PC-3 (cell line): ENCODE data around the gene ALDOA. TPM values are rescaled to one million over a fixed set of nuclear protein-coding genes. Genes with fewer than 3 reads are reported as not detected.
A peak's percentile ranks its signal among the peaks of the same experiment; 100 is the strongest.

ENCODE experiments used
- ATAC-seq: fragments of 200-7000 bp; cut with Tn5 transposase; 2 replicates; pipeline ENCODE4 v1.9.1; 2020; ENCODE audit warnings: mild to moderate bottlenecking, moderate library complexity
- BruUV-seq: library from RNA; stranded (reverse); fragments of 400-500 nt; replicated peaks from 2 replicates; lab custom pipeline; 2021; lab: Mats Ljungman, UMichigan
- CTCF ChIA-PET: fragments of 300-600 bp; sonication (Branson Sonifier 250); formaldehyde crosslinking; loops from one replicate; lab custom pipeline; 2022; ENCODE audit warnings: antibody characterized with exemption; lab: Charles Lee
- POLR2A ChIA-PET: fragments of 300-600 bp; sonication (Branson Sonifier 250); formaldehyde crosslinking; loops from one replicate; lab custom pipeline; 2022; ENCODE audit warnings: antibody characterized with exemption; ENCODE audit not compliant: unreplicated experiment; lab: Charles Lee
- DNase-seq: peaks from one replicate; pipeline ENCODE4 v3.0.0-alpha.2; 2015
- H2AFZ ChIP-seq: fragments of 300-600 bp; sonication (generic); 2 replicates; pipeline ENCODE4 v1.6.0; 2016; ENCODE audit warnings: antibody characterized with exemption, low read length
- H3F3A ChIP-seq: fragments of 300-600 bp; sonication (generic); one replicate; pipeline ENCODE4 v1.6.0; 2017; ENCODE audit warnings: antibody characterized with exemption, low read length, control low read depth, mild to moderate bottlenecking; ENCODE audit not compliant: unreplicated experiment
- H3K27ac ChIP-seq: fragments of 300-600 bp; sonication (generic); 2 replicates; pipeline ENCODE4 v1.5.1; 2016; ENCODE audit warnings: mild to moderate bottlenecking, low read length
- H3K27me3 ChIP-seq: fragments of 300-600 bp; sonication (generic); 2 replicates; pipeline ENCODE4 v1.6.1; 2016; ENCODE audit warnings: low read length, mixed read lengths
- H3K36me3 ChIP-seq: fragments of 300-600 bp; sonication (generic); 2 replicates; pipeline ENCODE4 v1.6.1; 2016; ENCODE audit warnings: low read depth, mixed run types, low read length, mixed read lengths
- H3K4me1 ChIP-seq: fragments of 300-600 bp; sonication (generic); 2 replicates; pipeline ENCODE4 v1.5.1; 2016; ENCODE audit warnings: low read length; ENCODE audit not compliant: insufficient read depth
- H3K4me2 ChIP-seq: fragments of 300-600 bp; sonication (generic); 2 replicates; pipeline ENCODE4 v1.6.0; 2016; ENCODE audit warnings: low read length
- H3K4me3 ChIP-seq: fragments of 300-600 bp; sonication (generic); 2 replicates; pipeline ENCODE4 v1.5.1; 2016; ENCODE audit warnings: mild to moderate bottlenecking, low read length, mixed read lengths
- H3K79me2 ChIP-seq: fragments of 300-600 bp; sonication (generic); 2 replicates; pipeline ENCODE4 v1.6.1; 2017; ENCODE audit warnings: low read length, mixed read lengths
- H3K9ac ChIP-seq: fragments of 300-600 bp; sonication (generic); 2 replicates; pipeline ENCODE4 v1.6.0; 2016; ENCODE audit warnings: mild to moderate bottlenecking, low read length
- H3K9me2 ChIP-seq: fragments of 300-600 bp; sonication (generic); replicated peaks from 2 replicates; pipeline ENCODE4 v1.6.1; 2016; ENCODE audit warnings: mixed run types, low read length, mixed read lengths
- H3K9me3 ChIP-seq: fragments of 300-600 bp; sonication (generic); 2 replicates; pipeline ENCODE4 v1.6.1; 2016; ENCODE audit warnings: low read length, mixed read lengths
- H4K20me1 ChIP-seq: fragments of 300-600 bp; sonication (generic); 2 replicates; pipeline ENCODE4 v1.6.1; 2016; ENCODE audit warnings: low read length, mixed read lengths
- EZH2 ChIP-seq: fragments of 300-600 bp; sonication (generic); IDR thresholded peaks from one replicate; pipeline ENCODE4 v1.6.1; 2017; ENCODE audit warnings: antibody characterized with exemption, mild to moderate bottlenecking, low read length; ENCODE audit not compliant: unreplicated experiment
- EZH2phosphoT487 ChIP-seq: fragments of 300-600 bp; sonication (generic); IDR thresholded peaks from 2 replicates; pipeline ENCODE4 v1.6.1; 2018; ENCODE audit warnings: mild to moderate bottlenecking, antibody characterized with exemption, low read length, borderline replicate concordance
- intact Hi-C: fragments of 100-400 bp; cut with micrococcal nuclease; formaldehyde crosslinking; loops from 2 replicates; pipeline ENCODE4 v1.9.0; 2023
- total RNA-seq: library from RNA; depleted of rRNA; stranded (reverse); fragments of >200 nt; gene quantifications from 2 replicates; pipeline ENCODE4 v1.2.3, GENCODE V29; 2014
- TF ChIP-seq, protein P1 (sequence below): fragments of 300-600 bp; sonication (generic); conservative IDR thresholded peaks from 2 replicates; pipeline ENCODE4 v1.5.1; 2017; ENCODE audit warnings: antibody characterized with exemption, low read depth, mild to moderate bottlenecking, low read length

The ALDOA gene
- total RNA-seq, 1 experiment from 2014 or later = 2,048 TPM

DNA sequence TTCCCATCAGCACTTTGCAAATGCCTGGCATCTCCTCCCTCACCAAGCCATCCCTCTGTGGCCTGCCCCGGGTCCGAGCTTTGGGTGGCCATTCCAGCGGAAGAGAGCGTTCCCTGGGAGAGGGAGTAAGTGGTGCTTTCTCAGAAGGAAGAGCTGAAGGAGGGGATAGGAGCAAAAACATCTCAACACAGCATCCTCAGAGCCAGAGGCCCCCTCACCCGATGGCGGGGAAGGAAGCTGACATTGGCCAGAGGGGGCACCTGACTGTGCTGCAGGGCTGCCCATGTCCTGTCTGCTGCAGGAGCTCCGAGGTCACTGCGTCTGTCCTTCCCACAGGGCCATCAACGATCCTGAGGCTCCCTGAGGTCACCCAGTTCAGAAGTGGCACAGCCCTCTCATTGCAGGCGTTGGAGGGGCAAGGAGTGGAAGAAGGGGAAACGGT, 34.1 kb upstream of the ALDOA start:
- POLR2A ChIA-PET = no interaction called here
- Histone ChIP-seq H3K9ac (no peak overlapping the region), H3K36me3 (no peaks in the 10 kb centered on the region; the same call in 1 of the 2 replicates), H2AFZ (no peak overlapping the region), H3K27ac (no peak overlapping the region), H3F3A (no peaks in the 10 kb centered on the region), H3K4me2 (peak overlapping the region; percentile 59), H3K4me1 (no peaks in the 10 kb centered on the region), H3K9me3 (no peaks in the 10 kb centered on the region), H4K20me1 (no peaks in the 10 kb centered on the region), H3K4me3 (peak overlapping the region; percentile 47; the same call in 1 of the 2 replicates), H3K9me2 (no peaks in the 10 kb centered on the region), H3K79me2 (no peaks in the 10 kb centered on the region), H3K27me3 (no peaks in the 10 kb centered on the region)
- intact Hi-C loops = no loop called here
- DNase-seq = no peak
- ATAC-seq = no peak
- BruUV-seq = no TSS peak
- TF ChIP-seq EZH2phosphoT487 (no peak), EZH2 (no peak)
- TF ChIP-seq, protein P1, sequence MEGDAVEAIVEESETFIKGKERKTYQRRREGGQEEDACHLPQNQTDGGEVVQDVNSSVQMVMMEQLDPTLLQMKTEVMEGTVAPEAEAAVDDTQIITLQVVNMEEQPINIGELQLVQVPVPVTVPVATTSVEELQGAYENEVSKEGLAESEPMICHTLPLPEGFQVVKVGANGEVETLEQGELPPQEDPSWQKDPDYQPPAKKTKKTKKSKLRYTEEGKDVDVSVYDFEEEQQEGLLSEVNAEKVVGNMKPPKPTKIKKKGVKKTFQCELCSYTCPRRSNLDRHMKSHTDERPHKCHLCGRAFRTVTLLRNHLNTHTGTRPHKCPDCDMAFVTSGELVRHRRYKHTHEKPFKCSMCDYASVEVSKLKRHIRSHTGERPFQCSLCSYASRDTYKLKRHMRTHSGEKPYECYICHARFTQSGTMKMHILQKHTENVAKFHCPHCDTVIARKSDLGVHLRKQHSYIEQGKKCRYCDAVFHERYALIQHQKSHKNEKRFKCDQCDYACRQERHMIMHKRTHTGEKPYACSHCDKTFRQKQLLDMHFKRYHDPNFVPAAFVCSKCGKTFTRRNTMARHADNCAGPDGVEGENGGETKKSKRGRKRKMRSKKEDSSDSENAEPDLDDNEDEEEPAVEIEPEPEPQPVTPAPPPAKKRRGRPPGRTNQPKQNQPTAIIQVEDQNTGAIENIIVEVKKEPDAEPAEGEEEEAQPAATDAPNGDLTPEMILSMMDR = no peak
- CTCF ChIA-PET = interaction anchor here (0.5 to 0.6 kb wide), 2 partner anchors 149 to 207 kb away, joined by 4 to 17 read pairs; no protein-coding TSS in a partner anchor

DNA sequence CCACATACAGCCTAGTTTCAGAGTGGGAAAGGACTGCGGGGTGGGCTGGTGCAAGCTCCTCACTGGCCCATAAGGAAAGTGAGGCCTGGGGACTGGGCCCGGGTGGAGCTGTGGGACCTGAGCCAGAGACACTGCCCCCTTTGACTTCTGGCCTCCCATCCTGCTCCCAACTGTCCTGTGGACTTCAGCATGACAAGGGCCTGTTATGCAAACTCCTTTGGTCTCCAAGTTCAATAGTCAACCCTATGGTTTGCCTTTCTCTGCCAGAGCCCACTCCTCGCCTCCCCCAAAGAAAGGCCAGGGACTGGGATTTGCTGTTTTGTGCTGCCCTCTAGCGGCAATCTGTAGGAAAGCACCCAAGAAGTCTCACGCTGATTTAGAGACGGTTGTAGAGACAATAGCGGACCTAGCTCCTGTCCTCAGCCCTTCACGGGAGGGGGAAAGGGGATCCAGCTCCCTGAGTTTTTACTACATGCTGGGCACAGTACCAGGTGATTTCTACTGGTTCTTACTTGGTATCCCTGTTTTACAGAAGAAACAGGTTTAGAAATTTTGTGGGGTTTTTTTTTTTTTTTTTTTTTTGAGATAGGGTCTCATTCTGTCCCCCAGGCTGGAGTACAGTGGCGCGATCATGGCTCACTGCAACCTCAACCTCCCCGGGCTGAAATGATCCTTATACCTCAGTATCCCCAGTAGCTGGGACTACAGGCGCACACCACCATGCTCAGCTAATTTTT, 33.3 kb upstream of the ALDOA start:
- Histone ChIP-seq H3K36me3 (no peaks in the 10 kb centered on the region; the same call in 1 of the 2 replicates), H3K9me2 (no peaks in the 10 kb centered on the region), H3K27me3 (no peaks in the 10 kb centered on the region), H3K27ac (no peak overlapping the region), H3K4me2 (no peak overlapping the region), H3F3A (no peaks in the 10 kb centered on the region), H3K4me3 (no peak overlapping the region), H3K9me3 (no peaks in the 10 kb centered on the region), H4K20me1 (no peaks in the 10 kb centered on the region), H3K4me1 (no peaks in the 10 kb centered on the region), H3K9ac (no peak overlapping the region), H3K79me2 (no peaks in the 10 kb centered on the region), H2AFZ (no peak overlapping the region)
- TF ChIP-seq EZH2phosphoT487 = no peak
- no peak for TF ChIP-seq EZH2
- TF ChIP-seq, protein P1 = peak; percentile 89
- intact Hi-C loops = no loop called here
- peak; percentile 74 for DNase-seq
- POLR2A ChIA-PET = interaction anchor here (0.9 kb wide), 1 partner anchor 133 kb away, joined by 4 read pairs; the partner anchor contains the start of gene SEZ6L2
- peak; percentile 69 for ATAC-seq
- CTCF ChIA-PET = interaction anchor here (0.6 to 1.0 kb wide), 5 partner anchors 12 to 363 kb away, joined by 3 to 17 read pairs (median 4); no protein-coding TSS in a partner anchor
- BruUV-seq = no TSS peak

DNA sequence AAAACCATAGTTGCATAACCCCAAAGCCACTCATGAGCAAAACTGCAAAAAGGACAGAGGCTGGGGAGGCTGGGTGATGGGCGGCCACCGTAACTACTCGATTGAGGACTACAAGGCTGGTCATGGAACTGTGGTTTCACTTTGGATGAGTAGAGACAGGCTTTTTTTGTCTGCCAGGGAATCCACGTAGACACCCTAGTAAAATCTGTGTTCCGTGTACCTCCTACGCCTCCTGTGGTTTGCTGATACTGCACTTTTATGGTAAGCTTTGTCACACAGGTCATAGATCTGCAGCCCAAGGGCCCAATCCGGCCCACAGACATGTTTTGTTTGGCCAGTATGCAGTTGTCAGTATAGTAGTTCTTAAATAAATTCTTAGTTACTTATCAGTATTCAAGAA, 32.3 kb upstream of the ALDOA start:
- ChIA-PET POLR2A (no interaction called here), CTCF (no interaction called here)
- intact Hi-C loops = no loop called here
- Histone ChIP-seq H3K4me2 (no peak overlapping the region), H3K9ac (no peak overlapping the region), H3K36me3 (no peaks in the 10 kb centered on the region; the same call in 1 of the 2 replicates), H3K79me2 (no peaks in the 10 kb centered on the region), H4K20me1 (no peaks in the 10 kb centered on the region), H3K9me3 (no peaks in the 10 kb centered on the region), H3K9me2 (no peaks in the 10 kb centered on the region), H3K4me1 (no peaks in the 10 kb centered on the region), H3K27me3 (no peaks in the 10 kb centered on the region), H3K4me3 (no peak overlapping the region), H3F3A (no peaks in the 10 kb centered on the region), H2AFZ (no peak overlapping the region), H3K27ac (no peak overlapping the region)
- DNase-seq = no peak
- no TSS peak for BruUV-seq
- no peak for ATAC-seq
- TF ChIP-seq EZH2 (no peak), EZH2phosphoT487 (no peak)
- TF ChIP-seq, protein P1 = no peak
